NOMO-1 (cell line): ENCODE results near the gene TSPAN18.

Source experiments
- DNase-seq, 2 experiments: peaks; one replicate each; lab custom pipeline; 2025; ENCODE audit not compliant: unreplicated experiment in 2 of 2; lab: John Stamatoyannopoulos, UW

TSPAN18 gene

DNA sequence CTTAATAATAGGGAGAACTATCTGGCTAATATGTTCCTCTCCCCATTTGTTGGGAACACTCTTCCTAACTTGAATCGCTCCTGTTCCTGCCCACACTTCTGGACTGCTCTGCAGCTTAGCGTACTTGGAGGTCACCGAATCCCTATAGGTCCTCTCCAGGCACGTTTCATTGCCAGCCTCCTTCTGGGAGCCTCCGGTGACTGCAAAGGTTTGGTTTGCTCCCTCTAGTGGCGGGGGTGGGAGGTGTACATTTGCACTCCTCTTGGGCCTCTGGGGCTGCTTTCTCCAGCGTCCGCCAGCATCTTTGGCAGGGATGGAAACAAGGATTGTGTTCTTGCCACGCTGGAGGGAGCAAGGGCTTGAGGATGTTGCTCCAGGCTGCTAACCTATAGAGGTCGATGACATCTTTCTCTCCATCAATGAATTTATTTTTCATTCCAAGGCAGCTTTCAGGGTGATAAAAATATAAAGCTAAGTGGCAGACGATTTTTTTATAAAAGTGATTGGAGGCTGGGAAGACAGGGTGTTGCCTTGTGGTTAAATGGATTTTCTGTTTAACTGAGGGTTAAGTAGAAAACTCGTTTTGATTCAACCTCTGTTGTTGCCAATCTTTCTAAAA, 48.7 kb downstream of the TSPAN18 start:
- DNase-seq, result peak; percentile 20 to 25

DNA sequence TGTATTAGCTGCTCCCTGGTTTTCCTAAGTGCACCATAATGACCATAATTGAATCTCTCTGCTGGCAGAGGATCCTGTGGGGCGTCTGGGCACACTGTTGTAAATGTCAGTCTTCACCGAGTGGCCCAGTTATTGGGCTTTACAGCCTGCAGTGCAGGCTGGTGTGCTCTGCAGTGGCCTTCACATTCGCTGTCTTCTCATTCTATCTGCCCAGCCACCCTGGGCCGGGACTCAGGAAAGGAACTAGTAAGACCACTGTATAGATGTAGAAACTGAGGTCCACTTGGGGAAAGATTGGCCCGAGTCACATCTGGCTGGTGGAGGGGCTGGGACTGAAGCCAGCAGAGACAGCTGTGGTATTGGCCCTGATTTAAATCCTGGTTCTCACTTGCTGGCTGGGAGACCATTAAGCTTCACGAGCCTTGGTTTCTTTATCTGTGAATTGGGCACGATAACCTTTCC, 49.3 kb downstream of the TSPAN18 start:
- no peak for DNase-seq

DNA sequence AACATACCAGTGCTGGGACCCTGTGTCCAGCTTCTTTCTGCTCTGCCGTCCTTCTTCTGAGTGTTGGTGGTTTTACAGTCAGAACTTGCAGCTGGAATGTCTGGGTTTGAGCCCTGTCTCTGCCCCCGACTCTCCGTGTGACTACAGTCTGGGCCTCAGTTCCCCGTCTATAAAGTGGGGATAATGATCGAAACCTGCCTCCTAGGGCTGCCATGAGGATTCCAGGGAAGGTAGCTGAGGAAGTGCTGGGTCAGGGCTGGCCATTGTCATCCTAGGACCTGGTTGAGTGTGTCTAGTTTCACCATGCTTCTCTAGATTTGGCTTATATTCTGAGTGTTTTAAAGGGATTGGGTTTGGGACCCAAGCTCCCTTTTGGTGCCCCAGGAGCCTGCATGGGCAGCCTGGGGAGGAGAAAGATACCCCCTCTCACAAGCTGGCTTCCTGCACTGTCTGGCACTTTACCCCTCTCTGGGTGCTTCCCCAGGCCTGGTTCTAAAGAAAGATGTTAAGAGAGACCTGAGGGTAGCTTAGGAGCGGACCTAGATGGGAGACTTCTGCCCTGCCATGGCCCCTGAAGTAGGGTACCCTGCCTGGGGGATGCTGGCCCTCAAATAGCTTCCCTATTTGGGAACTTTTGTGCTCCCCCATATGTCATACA, 49.9 kb downstream of the TSPAN18 start:
- DNase-seq, result no peak

DNA sequence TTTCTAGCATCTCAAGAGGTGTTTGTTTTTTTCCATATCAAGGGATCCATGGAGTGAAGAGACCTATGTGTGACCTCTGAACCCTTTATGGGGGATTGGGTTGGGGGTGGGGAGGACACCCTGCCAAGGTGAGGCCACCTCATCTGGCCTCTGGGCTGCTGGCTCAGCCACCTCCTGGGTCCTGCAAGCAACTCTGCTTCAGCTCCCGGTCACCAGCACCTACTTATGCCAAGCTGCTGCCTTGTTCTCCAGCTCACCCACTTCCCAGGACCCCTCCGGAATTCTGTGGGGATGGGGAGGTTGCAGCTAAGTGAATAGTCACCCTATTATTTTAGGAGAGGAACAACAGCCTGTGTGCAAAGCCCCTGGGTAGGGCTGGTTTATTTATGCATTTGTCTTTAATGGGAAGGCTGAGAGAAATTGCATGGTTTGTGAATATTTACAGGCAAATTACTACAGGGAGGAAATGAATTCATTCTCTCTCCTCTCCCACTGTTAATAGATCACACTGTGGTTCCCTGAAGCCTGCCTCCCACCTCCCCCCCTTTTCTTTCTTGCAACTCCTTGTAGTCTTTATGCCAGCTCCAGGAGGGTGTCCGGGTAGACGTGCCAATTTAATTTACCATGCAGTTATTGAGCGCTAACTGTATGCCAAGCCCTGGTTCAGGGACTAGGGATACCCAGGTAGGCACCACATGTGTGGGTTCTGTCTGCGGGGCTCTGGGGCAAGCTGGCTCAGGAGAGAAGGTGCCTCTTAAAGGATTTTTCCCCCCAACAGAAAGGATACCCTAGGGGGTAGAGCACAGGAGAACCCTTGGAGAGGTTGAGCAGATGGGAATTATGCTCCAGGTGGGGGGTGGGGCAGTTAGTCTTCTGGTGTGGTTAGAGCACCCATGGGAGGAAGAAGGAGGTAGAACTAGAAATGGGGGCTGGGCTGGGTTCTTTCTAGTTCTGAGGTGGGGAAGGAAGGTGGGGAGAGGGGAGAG, 50.7 kb downstream of the TSPAN18 start:
- no peak for DNase-seq

DNA sequence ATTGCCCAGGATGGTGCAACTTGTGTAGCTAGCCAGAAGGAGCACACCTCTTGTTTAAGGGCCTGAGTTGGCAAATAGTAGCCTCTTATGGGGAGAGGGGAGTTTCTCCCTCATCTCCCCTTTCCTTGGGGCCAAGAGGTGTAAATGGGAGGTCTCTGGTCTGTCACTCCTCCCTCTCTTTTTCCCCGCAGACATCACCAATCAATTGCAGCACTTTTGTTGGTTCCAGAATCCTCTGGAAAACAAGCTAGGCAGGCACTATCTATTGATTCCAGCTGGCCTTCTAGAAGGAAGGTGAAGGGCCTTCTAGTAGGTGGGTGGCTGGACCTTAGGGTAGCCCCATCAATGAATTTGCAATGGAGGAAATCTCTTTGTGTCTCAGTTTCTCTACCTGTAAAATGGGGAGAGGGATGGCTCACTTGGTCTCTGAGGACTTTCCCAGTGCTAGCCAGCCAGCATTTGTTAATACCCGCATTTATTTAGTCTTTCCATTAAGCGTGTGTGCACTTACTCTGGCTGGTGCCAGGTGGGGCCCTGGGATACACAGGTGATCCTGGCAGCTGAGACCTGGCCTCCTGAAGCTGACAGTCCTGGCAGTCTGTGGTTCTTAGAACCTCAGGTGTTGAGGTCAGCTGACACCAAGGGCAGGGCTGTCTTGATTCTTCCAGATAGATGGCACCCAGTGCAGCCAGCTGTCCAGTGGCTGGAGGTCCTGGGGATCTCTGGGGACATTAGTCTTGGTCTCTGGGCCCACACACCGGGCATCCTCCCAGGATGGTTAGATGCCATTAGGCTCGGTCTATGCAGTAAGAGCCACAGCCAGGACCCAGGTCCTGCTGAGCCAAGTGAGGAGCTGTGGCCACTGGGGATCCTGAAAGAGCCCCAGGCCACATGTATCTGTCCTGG, 51.7 kb downstream of the TSPAN18 start:
- DNase-seq, result no peak

DNA sequence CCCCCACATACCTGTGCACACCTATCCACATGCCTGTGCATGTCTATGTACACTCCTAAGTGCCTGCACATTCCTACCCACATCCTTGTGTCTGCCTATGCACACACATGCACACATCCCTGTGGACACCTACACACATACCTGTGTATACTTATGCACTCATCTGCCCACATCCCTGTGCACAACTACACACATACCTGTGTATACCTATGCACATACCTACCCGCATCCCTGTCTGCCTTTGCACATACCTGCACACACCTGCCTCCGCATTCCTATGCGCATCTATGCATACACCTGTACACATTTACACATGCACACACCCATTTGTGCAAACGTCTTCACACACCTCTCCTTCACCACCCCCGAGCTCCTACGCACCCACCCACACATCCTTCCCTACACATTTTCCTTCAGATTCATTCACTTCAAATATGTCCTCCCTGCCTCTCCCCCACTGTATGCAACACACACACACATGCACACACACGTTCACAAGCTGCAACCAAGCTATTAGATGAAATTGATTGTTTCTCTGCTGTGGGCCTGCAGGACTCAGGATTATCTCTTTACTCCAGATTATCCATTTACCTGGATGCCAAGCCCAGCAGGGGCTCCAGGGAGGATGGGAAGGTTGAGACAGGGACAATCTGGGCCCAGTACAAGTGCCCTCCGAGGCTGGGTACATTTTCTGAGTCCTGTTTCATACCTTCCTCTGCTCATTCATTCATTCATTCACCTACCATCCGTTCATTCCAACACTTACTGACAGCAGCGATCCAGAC, 53.2 kb downstream of the TSPAN18 start:
- no peak for DNase-seq

DNA sequence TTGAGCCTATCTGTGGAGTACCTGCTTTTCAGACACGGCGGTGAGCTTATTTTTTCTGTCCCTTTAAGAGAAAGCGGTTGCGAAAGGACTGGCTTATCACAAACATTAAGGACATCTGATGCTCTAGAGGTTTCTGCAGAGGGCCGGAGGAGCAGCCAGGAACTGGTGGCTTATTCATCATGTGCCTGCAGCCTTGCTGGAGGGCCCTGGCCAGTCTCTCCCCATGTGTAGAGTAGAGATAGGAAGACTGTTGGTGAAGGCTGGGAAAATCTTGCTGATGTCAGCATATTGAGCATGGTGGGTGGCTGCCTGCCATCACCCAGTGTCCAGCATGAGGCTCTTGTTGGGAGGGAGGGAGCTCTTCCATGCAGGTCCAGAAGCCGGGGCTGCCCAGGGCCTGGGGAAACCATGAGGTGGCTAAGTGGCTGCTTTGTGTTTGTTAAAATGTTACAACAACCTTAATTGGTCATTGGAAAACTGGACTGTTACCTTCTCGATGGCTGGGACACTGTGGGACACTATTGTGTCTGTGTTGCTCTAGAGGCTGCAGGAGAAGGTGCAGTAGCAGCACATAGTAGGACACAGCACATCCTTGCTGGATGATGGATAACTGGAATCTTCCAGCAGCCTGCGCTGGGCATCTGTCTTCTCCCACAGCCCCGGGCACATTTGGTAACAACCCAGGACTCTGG, 54.3 kb downstream of the TSPAN18 start:
- no peak for DNase-seq

DNA sequence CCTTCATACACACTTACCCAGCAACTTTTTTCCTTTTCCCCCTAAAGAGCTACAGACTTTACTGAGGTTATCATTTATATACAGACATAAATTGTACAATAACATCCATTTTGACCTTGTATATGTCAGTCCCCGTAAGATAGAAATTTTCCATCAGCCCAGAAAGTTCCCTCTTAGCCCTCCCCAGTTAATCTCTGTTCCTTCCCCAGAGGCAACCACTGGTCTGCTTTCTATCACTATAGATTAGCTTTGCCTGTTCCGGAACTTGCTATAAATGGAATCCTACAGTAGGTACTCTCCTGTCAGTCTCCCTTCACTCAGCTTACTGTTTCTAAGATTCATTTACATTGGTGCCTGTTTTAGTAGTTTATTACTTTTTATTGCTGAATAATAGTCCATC, 54.9 kb downstream of the TSPAN18 start:
- no peak for DNase-seq

DNA sequence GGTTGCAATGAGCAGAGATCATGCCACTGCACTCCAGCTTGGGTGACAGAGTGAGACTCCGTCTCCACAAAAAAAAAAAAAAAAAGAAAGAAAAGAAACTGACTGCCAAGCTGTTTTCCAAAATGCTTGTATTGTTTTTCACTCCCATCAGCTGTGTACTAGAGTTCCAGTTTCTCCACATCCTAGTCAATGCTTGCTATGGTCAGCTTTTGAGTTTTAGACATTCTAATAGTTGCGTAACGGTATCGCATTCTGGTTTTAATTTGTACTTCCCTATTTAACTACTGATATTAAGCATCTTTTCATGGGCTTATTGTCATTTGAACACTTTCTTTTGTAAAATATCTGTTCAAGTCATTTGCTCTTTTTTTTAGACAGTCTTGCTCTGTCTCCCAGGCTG, 55.7 kb downstream of the TSPAN18 start:
- DNase-seq, result peak in 1 of 2 experiments; percentile 33

DNA sequence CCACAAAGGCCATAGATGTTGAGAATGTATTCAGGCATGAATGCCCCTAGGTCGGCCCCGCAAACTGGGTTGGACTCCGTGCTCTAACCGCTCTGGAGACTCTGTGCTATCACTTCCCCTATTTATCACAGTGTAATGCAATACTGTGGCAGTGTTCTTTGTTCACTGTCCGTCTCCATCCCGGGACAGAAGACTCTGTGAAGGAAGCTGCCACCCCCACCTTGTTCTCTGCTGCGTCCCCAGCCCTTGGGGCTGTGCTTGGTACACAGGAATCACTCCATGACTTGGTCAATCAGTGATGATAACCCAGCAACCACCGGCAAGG, 57.6 kb downstream of the TSPAN18 start:
- DNase-seq, result peak; percentile 61

DNA sequence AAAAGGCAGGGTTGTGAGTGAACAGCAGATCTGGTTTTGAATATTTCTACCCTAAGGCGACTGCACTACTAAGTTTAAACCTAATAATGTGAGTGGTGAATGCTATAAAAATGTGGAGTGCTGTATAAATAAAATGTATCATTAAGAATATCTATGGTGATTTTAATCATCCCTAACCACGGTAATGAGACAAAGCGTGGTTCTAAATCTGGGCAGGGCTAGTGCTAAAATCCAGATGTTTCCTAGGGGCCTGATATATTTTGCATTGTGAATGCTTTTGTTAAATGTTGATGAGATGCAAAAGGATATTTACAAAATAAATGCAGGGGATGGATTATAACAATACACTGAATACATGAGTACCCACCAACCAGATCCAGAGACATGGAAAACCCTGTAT, 58.1 kb downstream of the TSPAN18 start:
- DNase-seq, result no peak

DNA sequence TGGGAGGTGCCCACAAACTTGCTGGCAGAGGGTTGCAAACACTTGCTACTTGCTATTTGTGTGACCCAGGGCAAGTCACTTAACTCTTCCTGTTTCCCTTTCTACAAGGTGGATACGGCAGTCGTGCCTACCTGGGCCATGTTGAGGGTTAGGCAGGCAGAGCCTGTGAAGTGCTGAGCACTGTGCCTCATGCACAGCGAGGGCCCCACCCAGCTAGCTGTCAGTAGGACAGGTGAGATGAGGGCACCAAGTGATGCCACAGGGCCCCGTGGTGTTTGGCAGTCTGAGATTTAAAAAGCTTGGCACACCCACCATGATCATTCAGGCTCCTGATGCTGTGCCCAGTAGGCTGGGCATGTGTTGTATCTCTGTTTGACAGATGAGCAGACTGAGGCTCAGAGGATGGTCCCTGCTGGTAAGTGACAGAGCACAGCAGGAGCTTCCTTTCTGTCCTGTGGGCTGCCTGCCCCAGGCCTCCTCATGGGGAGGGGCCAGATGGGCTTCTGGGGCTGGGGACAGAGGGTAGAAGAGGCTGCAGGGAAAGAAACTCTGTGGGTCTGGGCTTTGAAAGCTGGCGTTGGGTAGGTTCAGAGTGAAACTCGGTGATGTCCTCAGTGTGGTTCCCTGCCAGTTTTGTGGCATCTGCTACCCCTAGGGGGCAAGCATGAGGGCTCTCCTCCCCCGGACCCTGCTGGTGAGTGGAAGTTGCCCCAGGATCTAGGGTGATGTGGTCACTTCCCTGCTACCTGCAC, 59.3 kb downstream of the TSPAN18 start:
- no peak for DNase-seq

DNA sequence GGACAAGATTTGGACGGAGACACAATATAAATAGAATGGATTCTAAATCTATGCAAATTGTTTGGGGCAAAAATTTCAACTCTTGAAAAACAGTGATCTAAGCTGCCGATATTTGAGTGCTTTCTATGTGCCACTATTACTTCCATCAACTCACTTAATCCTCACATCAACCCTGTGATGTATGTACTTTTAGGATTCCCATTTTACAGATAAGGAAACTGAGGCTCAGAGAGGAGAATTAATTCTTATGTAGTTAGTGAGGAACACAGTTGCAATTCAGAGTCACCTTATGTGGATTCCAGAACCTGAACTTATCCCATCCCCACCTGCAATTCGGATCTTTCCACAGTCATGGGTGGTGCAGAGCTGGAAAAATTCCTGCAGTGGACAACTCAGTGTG, 60.3 kb downstream of the TSPAN18 start:
- no peak for DNase-seq

DNA sequence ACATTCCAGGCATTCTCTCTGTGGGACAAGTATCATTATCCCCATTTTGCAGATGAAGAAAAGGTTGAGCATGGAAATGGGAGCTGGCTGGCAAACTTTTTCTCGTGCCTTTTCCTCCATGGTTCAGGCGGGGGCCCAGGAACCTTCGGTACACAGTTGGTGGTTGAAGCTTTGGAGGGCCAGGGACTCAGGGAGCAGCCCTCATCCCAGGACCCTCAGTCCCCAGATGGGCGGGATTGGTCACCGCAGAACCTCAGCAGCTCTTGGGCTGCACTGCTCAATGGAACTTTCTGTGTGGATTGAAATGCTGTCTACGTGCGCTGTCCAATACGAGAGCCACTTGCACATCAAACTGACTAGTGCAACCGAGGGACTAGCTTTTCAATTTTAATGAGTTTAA, 61.2 kb downstream of the TSPAN18 start:
- DNase-seq, result no peak

DNA sequence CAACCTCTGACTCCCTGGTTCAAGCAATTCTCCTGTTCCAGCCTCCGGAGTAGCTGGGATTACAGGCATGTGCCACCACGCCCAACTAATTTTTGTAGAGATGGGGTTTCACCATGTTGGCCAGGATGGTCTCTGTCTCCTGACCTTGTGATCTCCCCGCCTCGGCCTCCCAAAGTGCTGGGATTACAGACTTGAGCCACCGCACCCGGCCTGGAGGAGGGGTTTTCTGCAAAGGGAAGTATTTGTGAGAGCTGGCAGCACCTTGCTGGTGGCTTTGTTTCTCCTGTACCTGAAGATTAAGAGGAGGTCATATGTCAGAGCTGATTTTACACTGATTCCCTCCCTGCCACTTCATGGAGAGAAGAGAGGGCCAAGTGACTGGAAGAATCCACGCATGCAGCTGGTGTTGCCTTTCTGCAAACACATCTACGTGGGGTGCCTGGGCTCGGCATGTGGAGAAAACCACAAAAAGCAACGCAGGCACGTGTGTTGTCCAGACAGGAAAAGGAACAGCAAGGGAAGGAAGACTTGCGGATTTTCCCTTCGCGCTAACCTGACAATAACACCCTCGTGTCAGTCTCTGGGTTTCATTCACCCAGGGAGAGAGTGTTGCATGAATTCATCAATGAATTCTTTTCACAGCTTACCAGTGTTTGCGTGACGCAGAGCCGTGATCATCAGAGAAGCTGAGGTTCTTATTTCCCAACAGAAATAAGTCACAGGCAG, 61.9 kb downstream of the TSPAN18 start:
- no peak for DNase-seq

DNA sequence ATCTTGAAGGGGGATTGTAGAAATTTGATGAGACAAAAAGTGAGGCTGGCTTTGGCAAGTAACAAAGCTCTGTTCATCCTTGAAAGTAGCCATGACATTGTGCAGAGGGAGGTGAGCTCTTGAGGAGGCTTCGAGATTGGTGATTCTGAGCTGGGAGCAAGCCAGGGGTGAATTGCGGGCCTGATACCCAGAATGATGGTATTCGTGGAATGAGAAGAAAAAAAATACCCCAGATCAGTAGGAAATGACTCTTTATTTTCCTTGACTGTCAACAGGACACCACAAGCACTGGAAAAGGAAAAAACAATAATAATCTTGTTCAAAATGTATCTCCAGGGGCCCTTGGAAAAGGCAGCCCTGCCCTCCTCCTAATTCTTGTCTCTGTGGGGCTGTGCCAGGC, 62.7 kb downstream of the TSPAN18 start:
- no peak for DNase-seq

DNA sequence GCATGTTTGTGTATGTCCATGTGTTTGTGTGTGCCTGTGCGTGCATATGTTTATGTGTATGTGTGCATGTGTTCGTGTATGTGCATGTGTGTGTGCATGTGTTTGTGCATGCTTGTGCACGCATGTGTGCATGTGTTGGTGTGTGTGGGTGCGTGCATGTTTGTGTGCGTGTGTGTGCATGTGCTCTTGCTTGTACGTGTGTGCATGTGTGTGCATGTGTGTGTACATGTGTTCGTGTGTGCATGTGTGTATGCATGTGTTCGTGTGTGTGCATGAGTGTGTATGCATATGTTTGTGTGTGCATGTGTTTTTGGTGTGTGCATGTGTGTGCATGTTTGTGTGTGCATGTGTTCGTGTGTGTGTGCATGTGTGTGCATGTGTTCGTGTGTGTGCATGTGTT, 63.4 kb downstream of the TSPAN18 start:
- DNase-seq, result no peak

DNA sequence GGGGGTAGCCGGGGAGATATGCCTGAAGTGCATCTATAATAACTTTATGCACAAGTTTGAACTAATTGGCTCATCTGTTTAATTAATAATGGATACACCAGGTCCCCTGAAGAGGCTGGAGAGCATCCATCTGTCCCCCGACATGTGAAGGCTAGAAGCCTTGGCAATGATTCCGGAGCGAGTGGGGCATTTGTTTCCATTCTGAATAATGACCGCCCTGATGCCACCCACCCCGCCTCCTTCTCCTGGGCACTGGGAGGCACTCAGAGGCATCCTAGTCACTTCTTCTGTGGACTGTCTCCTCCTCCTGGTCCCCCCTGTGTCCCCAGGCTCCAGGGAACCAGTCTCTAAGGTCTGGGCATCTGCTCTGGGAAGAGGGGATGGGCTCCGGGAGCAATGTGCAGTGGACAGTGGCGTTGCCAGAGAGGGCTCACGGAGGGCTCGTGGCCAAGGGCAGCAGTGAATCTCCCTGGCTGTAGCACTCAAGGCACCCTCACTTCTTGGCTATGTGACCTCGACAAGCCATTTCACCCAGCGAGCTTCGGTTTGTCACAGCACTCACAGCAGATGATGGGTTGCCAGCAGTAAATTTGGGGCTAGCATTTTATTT, 64.7 kb downstream of the TSPAN18 start:
- DNase-seq, result no peak
